Loucy (cell line): ENCODE results near the gene BACH2.

Source experiments
- H2AFZ ChIP-seq: fragments of 200-600 bp; sonication (generic); 2 replicates; pipeline ENCODE4 v1.6.0; 2016; ENCODE audit warnings: antibody characterized with exemption, mild to moderate bottlenecking, low read length, moderate library complexity
- H3F3A ChIP-seq: fragments of 200-600 bp; 2 replicates; pipeline ENCODE4 v1.6.0; 2016; ENCODE audit warnings: antibody characterized with exemption, low read depth, mild to moderate bottlenecking
- H3K27me3 ChIP-seq: fragments of 200-600 bp; sonication (generic); 2 replicates; pipeline ENCODE4 v1.6.1; 2014; ENCODE audit warnings: low read length, mild to moderate bottlenecking; ENCODE audit not compliant: insufficient read depth, poor library complexity, severe bottlenecking
- H3K36me3 ChIP-seq: fragments of 200-600 bp; sonication (generic); 2 replicates; pipeline ENCODE4 v1.6.1; 2016; ENCODE audit warnings: low read length; ENCODE audit not compliant: insufficient read depth
- H3K4me1 ChIP-seq: fragments of 200-600 bp; sonication (generic); 2 replicates; pipeline ENCODE4 v1.5.1; 2014; ENCODE audit warnings: low read length, mild to moderate bottlenecking; ENCODE audit not compliant: insufficient read depth, poor library complexity, severe bottlenecking
- H3K4me2 ChIP-seq: fragments of 200-600 bp; sonication (generic); 2 replicates; pipeline ENCODE4 v1.6.0; 2014; ENCODE audit warnings: antibody characterized with exemption, low read length, low read depth, mild to moderate bottlenecking; ENCODE audit not compliant: poor library complexity, severe bottlenecking
- H3K4me3 ChIP-seq: fragments of 200-600 bp; sonication (generic); 2 replicates; pipeline ENCODE4 v1.5.1; 2014; ENCODE audit warnings: low read length, mild to moderate bottlenecking, mixed read lengths; ENCODE audit not compliant: poor library complexity, severe bottlenecking
- H3K79me2 ChIP-seq: fragments of 200-600 bp; sonication (generic); 2 replicates; pipeline ENCODE4 v1.6.1; 2014; ENCODE audit warnings: low read length; ENCODE audit not compliant: insufficient read depth
- H3K9ac ChIP-seq: fragments of 200-600 bp; sonication (generic); 2 replicates; pipeline ENCODE4 v1.6.0; 2014; ENCODE audit warnings: mild to moderate bottlenecking, low read depth, low read length, moderate library complexity; ENCODE audit not compliant: poor library complexity, severe bottlenecking
- H3K9me2 ChIP-seq: fragments of 200-600 bp; sonication (generic); replicated peaks from 2 replicates; pipeline ENCODE4 v1.6.1; 2016; ENCODE audit warnings: low read depth, low read length, mixed read lengths
- H3K9me3 ChIP-seq: fragments of 200-600 bp; sonication (generic); 2 replicates; pipeline ENCODE4 v1.6.1; 2014; ENCODE audit warnings: mild to moderate bottlenecking, antibody characterized with exemption, low read length, low read depth; ENCODE audit not compliant: insufficient read depth
- H4K20me1 ChIP-seq: fragments of 200-600 bp; sonication (generic); 2 replicates; pipeline ENCODE4 v1.6.0; 2014; ENCODE audit warnings: antibody characterized with exemption, low read length, mild to moderate bottlenecking; ENCODE audit not compliant: insufficient read depth, poor library complexity, severe bottlenecking
- EZH2phosphoT487 ChIP-seq: fragments of 200-600 bp; IDR thresholded peaks from 2 replicates; pipeline ENCODE4 v1.6.1; 2018; ENCODE audit warnings: antibody characterized with exemption, mild to moderate bottlenecking, moderate library complexity, borderline replicate concordance
- TF ChIP-seq, protein P1 (sequence below): fragments of 200-600 bp; sonication (generic); conservative IDR thresholded peaks from 2 replicates; pipeline ENCODE4 v1.5.1; 2014; ENCODE audit warnings: mild to moderate bottlenecking, antibody characterized with exemption, low read length

The BACH2 gene

DNA sequence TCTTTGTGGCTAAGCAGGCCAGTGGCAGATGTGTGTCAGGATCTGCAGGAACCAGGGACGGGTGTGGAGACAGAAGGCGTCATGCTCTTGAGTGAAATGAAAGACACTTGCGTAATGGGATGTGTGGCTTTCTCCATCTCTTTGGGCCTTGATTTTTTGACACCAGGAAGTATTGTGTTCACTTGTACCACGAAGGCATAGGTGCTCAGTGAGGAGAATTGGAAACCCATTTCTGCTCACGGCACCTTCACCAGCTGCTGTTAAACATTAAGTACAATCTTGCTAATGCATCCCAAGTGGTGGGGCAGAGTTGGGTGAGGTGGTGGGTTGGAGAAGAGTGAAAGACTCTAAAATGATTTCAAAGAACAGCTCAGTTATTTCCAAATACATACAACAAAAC is 372.4 kb downstream of the BACH2 start:
- no peaks in the 10 kb centered on the region for H3K79me2 ChIP-seq
- H3K9me3 ChIP-seq = no peaks in the 10 kb centered on the region
- no peaks in the 10 kb centered on the region for H3K9me2 ChIP-seq
- TF ChIP-seq, protein P1, sequence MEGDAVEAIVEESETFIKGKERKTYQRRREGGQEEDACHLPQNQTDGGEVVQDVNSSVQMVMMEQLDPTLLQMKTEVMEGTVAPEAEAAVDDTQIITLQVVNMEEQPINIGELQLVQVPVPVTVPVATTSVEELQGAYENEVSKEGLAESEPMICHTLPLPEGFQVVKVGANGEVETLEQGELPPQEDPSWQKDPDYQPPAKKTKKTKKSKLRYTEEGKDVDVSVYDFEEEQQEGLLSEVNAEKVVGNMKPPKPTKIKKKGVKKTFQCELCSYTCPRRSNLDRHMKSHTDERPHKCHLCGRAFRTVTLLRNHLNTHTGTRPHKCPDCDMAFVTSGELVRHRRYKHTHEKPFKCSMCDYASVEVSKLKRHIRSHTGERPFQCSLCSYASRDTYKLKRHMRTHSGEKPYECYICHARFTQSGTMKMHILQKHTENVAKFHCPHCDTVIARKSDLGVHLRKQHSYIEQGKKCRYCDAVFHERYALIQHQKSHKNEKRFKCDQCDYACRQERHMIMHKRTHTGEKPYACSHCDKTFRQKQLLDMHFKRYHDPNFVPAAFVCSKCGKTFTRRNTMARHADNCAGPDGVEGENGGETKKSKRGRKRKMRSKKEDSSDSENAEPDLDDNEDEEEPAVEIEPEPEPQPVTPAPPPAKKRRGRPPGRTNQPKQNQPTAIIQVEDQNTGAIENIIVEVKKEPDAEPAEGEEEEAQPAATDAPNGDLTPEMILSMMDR = no peak
- TF ChIP-seq EZH2phosphoT487 = no peak
- H3K4me3 ChIP-seq = no peak overlapping the region
- no peak overlapping the region for H3K9ac ChIP-seq
- H2AFZ ChIP-seq = no peak overlapping the region
- H3K36me3 ChIP-seq = no peaks in the 10 kb centered on the region
- H3F3A ChIP-seq = no peaks in the 10 kb centered on the region
- no peaks in the 10 kb centered on the region for H4K20me1 ChIP-seq
- H3K27me3 ChIP-seq = no peaks in the 10 kb centered on the region
- no peak overlapping the region for H3K4me2 ChIP-seq
- peaks cover 14% of the 10 kb centered on the region for H3K4me1 ChIP-seq

DNA sequence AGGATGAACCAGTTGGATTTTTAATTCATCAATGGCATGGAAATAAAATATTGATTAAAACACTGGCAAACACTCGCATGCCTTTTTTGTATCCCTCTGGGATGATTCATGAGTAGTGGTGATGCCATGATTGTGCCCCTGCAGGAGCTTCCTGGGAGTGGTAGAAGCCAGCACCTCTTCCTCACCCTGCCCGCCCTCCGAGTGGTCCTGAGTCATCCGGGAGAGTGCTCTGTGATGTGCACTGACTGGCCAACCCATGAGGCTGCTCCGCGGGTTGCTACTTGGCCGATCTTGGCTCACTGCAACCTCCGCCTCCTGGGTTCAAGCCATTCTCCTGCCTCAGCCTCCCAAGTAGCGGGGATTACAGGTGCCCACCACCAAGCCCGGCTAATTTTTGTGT is 375.0 kb downstream of the BACH2 start:
- no peaks in the 10 kb centered on the region for H3K79me2 ChIP-seq
- H3K9me3 ChIP-seq = no peaks in the 10 kb centered on the region
- H3K9ac ChIP-seq = no peak overlapping the region
- no peak overlapping the region for H3K4me2 ChIP-seq
- H3K9me2 ChIP-seq = no peaks in the 10 kb centered on the region
- no peaks in the 10 kb centered on the region for H4K20me1 ChIP-seq
- peaks cover 12% of the 10 kb centered on the region for H3K4me1 ChIP-seq
- H3F3A ChIP-seq = no peaks in the 10 kb centered on the region
- H2AFZ ChIP-seq = no peak overlapping the region
- H3K4me3 ChIP-seq = no peak overlapping the region
- no peaks in the 10 kb centered on the region for H3K27me3 ChIP-seq
- TF ChIP-seq, protein P1 = no peak
- TF ChIP-seq EZH2phosphoT487 = no peak
- no peaks in the 10 kb centered on the region for H3K36me3 ChIP-seq

- H3K4me2 ChIP-seq = no peak overlapping the region
- H2AFZ ChIP-seq = no peak overlapping the region
- H3F3A ChIP-seq = no peaks in the 10 kb centered on the region
- no peaks in the 10 kb centered on the region for H3K9me2 ChIP-seq
- H3K9ac ChIP-seq = no peak overlapping the region
- H3K27me3 ChIP-seq = no peaks in the 10 kb centered on the region
- H4K20me1 ChIP-seq = no peaks in the 10 kb centered on the region
- H3K4me1 ChIP-seq = peaks cover 7% of the 10 kb centered on the region
- H3K79me2 ChIP-seq = no peaks in the 10 kb centered on the region
- no peaks in the 10 kb centered on the region for H3K36me3 ChIP-seq
- no peak for TF ChIP-seq EZH2phosphoT487
- TF ChIP-seq, protein P1 = no peak
- no peaks in the 10 kb centered on the region for H3K9me3 ChIP-seq
- no peak overlapping the region for H3K4me3 ChIP-seq
Observed at GRCh38 chr6:89921197-89921596, 375.4 kb downstream of the BACH2 start.
